CD14-positive monocyte (primary cell): ENCODE results near the gene NLRP4. TPM values are rescaled to one million over a fixed set of nuclear protein-coding genes. Genes with fewer than 3 reads are reported as not detected.

Experiments used
- DNase-seq, 3 donors: peaks; one replicate each; pipeline ENCODE4 v3.0.0-alpha.2; 2011 to 2022
- H2AFZ ChIP-seq: 2 replicates; pipeline ENCODE4 v1.6.0; 2012; ENCODE audit warnings: mild to moderate bottlenecking, low read depth, low read length, inconsistent platforms; ENCODE audit not compliant: insufficient read depth, poor library complexity, severe bottlenecking
- H3K27ac ChIP-seq, 2 donors: 1 replicate in 1 of 2; 2 replicates in 1 of 2; pipeline ENCODE4 v1.5.1; 2012 to 2013; ENCODE audit warnings: low read length in 2 of 2, control low read depth in 1 of 2, inconsistent platforms in 1 of 2, low read depth in 1 of 2, mild to moderate bottlenecking in 1 of 2
- H3K27me3 ChIP-seq, 2 donors: one replicate each; pipeline versions ENCODE4 v1.6.0 to v1.6.1; 2011 to 2013; ENCODE audit warnings: low read length in 2 of 2; ENCODE audit not compliant: control insufficient read depth in 2 of 2, insufficient read depth in 2 of 2
- H3K36me3 ChIP-seq, 2 donors: replicated peaks in 1 of 2; 1 replicate in 1 of 2; 2 replicates in 1 of 2; pipeline versions ENCODE4 v1.5.1 to v1.6.1; 2012 to 2013; ENCODE audit warnings: low read length in 2 of 2, control low read depth in 1 of 2, inconsistent platforms in 1 of 2, mild to moderate bottlenecking in 1 of 2; ENCODE audit not compliant: insufficient read depth in 2 of 2, control insufficient read depth in 1 of 2
- H3K4me1 ChIP-seq, 2 donors: 1 replicate in 1 of 2; 2 replicates in 1 of 2; pipeline versions ENCODE4 v1.5.1 to v1.6.1; 2012 to 2013; ENCODE audit warnings: low read length in 2 of 2, control low read depth in 1 of 2, inconsistent platforms in 1 of 2, mild to moderate bottlenecking in 1 of 2, moderate library complexity in 1 of 2; ENCODE audit not compliant: insufficient read depth in 2 of 2, control insufficient read depth in 1 of 2
- H3K4me2 ChIP-seq: replicated peaks from 2 replicates; pipeline ENCODE3; 2012; ENCODE audit warnings: low read length, moderate library complexity, mild to moderate bottlenecking; ENCODE audit not compliant: poor library complexity, severe bottlenecking; ENCODE audit errors: extremely low read depth
- H3K4me3 ChIP-seq, 3 experiments: fragments of 200-600 bp in 1 of 3; sonication (generic) in 1 of 3; replicated peaks in 1 of 3; 1 replicate in 2 of 3; 2 replicates in 1 of 3; pipeline ENCODE4 v1.5.1; 2011 to 2013; ENCODE audit warnings: low read length in 3 of 3, mild to moderate bottlenecking in 3 of 3, control low read depth in 2 of 3, low read depth in 2 of 3, inconsistent platforms in 1 of 3, moderate library complexity in 1 of 3
- H3K79me2 ChIP-seq: 2 replicates; pipeline ENCODE4 v1.6.0; 2012; ENCODE audit warnings: mild to moderate bottlenecking, control low read depth, inconsistent platforms, low read length, moderate library complexity; ENCODE audit not compliant: insufficient read depth
- H3K9ac ChIP-seq: 2 replicates; pipeline ENCODE4 v1.6.0; 2017; ENCODE audit warnings: low read length, mild to moderate bottlenecking; ENCODE audit not compliant: insufficient read depth, poor library complexity, severe bottlenecking
- H3K9me3 ChIP-seq, 2 donors: replicated peaks in 1 of 2; 1 replicate in 1 of 2; 2 replicates in 1 of 2; pipeline versions ENCODE4 v1.5.1 to v1.6.1; 2012 to 2013; ENCODE audit warnings: low read length in 2 of 2, control low read depth in 1 of 2; ENCODE audit not compliant: control insufficient read depth in 1 of 2, insufficient read depth in 1 of 2
- H4K20me1 ChIP-seq: 2 replicates; pipeline ENCODE4 v1.6.0; 2012; ENCODE audit warnings: mild to moderate bottlenecking, low read length, control low read depth, moderate library complexity; ENCODE audit not compliant: insufficient read depth
- H3K27ac Mint-ChIP-seq, 7 donors: one replicate each; pipeline ENCODE4 v1.8.0; 2020; ENCODE audit warnings: mild to moderate bottlenecking in 7 of 7, mixed read lengths in 7 of 7, moderate library complexity in 6 of 7, inconsistent platforms in 2 of 7
- H3K27me3 Mint-ChIP-seq, 3 donors: one replicate each; pipeline ENCODE4 v1.8.0; 2021 to 2022; ENCODE audit warnings: low read depth in 3 of 3, mild to moderate bottlenecking in 3 of 3, mixed read lengths in 3 of 3, moderate library complexity in 3 of 3, inconsistent platforms in 1 of 3
- H3K36me3 Mint-ChIP-seq, 2 donors: one replicate each; pipeline ENCODE4 v1.8.0; 2020; ENCODE audit warnings: mixed read lengths in 2 of 2, inconsistent platforms in 1 of 2, mild to moderate bottlenecking in 1 of 2
- H3K4me1 Mint-ChIP-seq: one replicate; pipeline ENCODE4 v1.8.0; 2020; ENCODE audit warnings: mild to moderate bottlenecking, mixed read lengths
- H3K4me3 Mint-ChIP-seq, 2 donors: one replicate each; pipeline ENCODE4 v1.8.0; 2020; ENCODE audit warnings: mild to moderate bottlenecking in 2 of 2, mixed read lengths in 2 of 2, moderate library complexity in 1 of 2
- H3K9me3 Mint-ChIP-seq, 7 donors: one replicate each; pipeline ENCODE4 v1.8.0; 2020 to 2022; ENCODE audit warnings: mixed read lengths in 7 of 7, mild to moderate bottlenecking in 6 of 7, moderate library complexity in 6 of 7, inconsistent platforms in 2 of 7
- CTCF ChIP-seq: fragments of 200-600 bp; IDR thresholded peaks from one replicate; pipeline ENCODE4 v1.8.0; 2022; ENCODE audit warnings: antibody characterized with exemption, mild to moderate bottlenecking
- WGBS: methylation state at CpG from one replicate; pipeline ENCODE4 v1.1.5; 2013; ENCODE audit warnings: missing lambda C conversion rate; ENCODE audit not compliant: insufficient coverage; 5-methylcytosine and 5-hydroxymethylcytosine counted together
- intact Hi-C, 2 donors: fragments of 100-400 bp; cut with micrococcal nuclease; formaldehyde crosslinking; loops; one replicate each; pipeline versions ENCODE4 v1.15.0 to v1.15.1; 2023
- polyA plus RNA-seq, 3 donors: library from polyadenylated mRNA; depleted of rRNA in 1 of 3; unstranded in 2 of 3; stranded (reverse) in 1 of 3; fragments of 300-500 nt in 2 of 3; fragments of >200 nt in 1 of 3; fragmentation: Illumina TruSeq in 2 of 3; gene quantifications; 1 replicate in 2 of 3; 2 replicates in 1 of 3; pipeline ENCODE4 v1.2.3, GENCODE V29; 2012 to 2021

The NLRP4 gene
- polyA plus RNA-seq, 3 donors: not detected

- Histone ChIP-seq H3K36me3 (no peaks in the 10 kb centered on the region), H2AFZ (no peak overlapping the region), H3K9ac (no peak overlapping the region), H3K4me2 (no peak overlapping the region), H3K9me3 (peaks cover 28 to 71% of the 10 kb centered on the region in 2 donors), H3K27me3 (no peaks in the 10 kb centered on the region), H3K79me2 (no peaks in the 10 kb centered on the region), H3K4me3 (no peak overlapping the region), H3K27ac (no peak overlapping the region), H4K20me1 (no peaks in the 10 kb centered on the region), H3K4me1 (no peaks in the 10 kb centered on the region)
- H3K9me3 Mint-ChIP-seq: peaks cover 22 to 58% (median 36%) of the 10 kb centered on the region in 7 donors
- no peaks in the 10 kb centered on the region for H3K27me3 Mint-ChIP-seq
- no peak for TF ChIP-seq CTCF
- intact Hi-C loops: no loop called here
- no peaks in the 10 kb centered on the region for H3K36me3 Mint-ChIP-seq
- WGBS: 87% methylated on average over 5 of the region's 7 CpGs
- DNase-seq: no peak
- no peak overlapping the region for H3K27ac Mint-ChIP-seq
- H3K4me3 Mint-ChIP-seq: no peak overlapping the region
- H3K4me1 Mint-ChIP-seq: no peaks in the 10 kb centered on the region
Observed at GRCh38 chr19:55912916-55913315, 76.6 kb downstream of the NLRP4 start.

- Histone ChIP-seq H3K79me2 (no peaks in the 10 kb centered on the region), H3K4me2 (no peak overlapping the region), H3K9me3 (peaks cover 28 to 65% of the 10 kb centered on the region in 2 donors), H3K36me3 (no peaks in the 10 kb centered on the region), H3K27me3 (no peaks in the 10 kb centered on the region), H3K9ac (no peak overlapping the region), H3K4me3 (no peak overlapping the region), H3K4me1 (no peaks in the 10 kb centered on the region), H4K20me1 (no peaks in the 10 kb centered on the region), H3K27ac (no peak overlapping the region), H2AFZ (no peak overlapping the region)
- 53% methylated on average over 7 of the region's 9 CpGs for WGBS
- no peaks in the 10 kb centered on the region for H3K4me1 Mint-ChIP-seq
- no peaks in the 10 kb centered on the region for H3K36me3 Mint-ChIP-seq
- no peaks in the 10 kb centered on the region for H3K27me3 Mint-ChIP-seq
- H3K9me3 Mint-ChIP-seq: peaks cover 24 to 61% (median 35%) of the 10 kb centered on the region in 7 donors
- no peak overlapping the region for H3K4me3 Mint-ChIP-seq
- H3K27ac Mint-ChIP-seq: no peak overlapping the region
- no peak for DNase-seq
- intact Hi-C loops: no loop called here
- TF ChIP-seq CTCF: peak; percentile 11
Observed at GRCh38 chr19:55913643-55914268, 77.4 kb downstream of the NLRP4 start.
